HEK293 (cell line): Measurements from ENCODE around the gene ARHGEF26.

Experiments
- CTCF ChIA-PET: fragments of 350-600 bp; formaldehyde crosslinking; extraction: SDS; loops from one replicate; lab custom pipeline; 2021; ENCODE audit warnings: antibody characterized with exemption; lab: Yijun Ruan, JAX
- POLR2A ChIA-PET: fragments of 300-600 bp; formaldehyde crosslinking; extraction: SDS; loops from one replicate; lab custom pipeline; 2020; ENCODE audit warnings: antibody characterized with exemption, inconsistent platforms; lab: Yijun Ruan, JAX
- H3K27ac ChIP-seq: fragments of 200-500 bp; sonication (Bioruptor generic); 2 replicates; pipeline ENCODE4 v1.5.1; 2014; ENCODE audit warnings: low read depth, low read length, control low read depth, inconsistent platforms; ENCODE audit errors: extremely low read depth
- H3K36me3 ChIP-seq, 2 experiments: fragments of 200-500 bp in 1 of 2; sonication (Bioruptor generic) in 1 of 2; 1 replicate in 1 of 2; 2 replicates in 1 of 2; pipeline ENCODE4 v1.5.1; 2014 to 2017; ENCODE audit warnings: inconsistent platforms in 2 of 2, low read length in 2 of 2; ENCODE audit not compliant: control insufficient read depth in 2 of 2, insufficient read depth in 1 of 2
- H3K4me1 ChIP-seq: fragments of 200-500 bp; sonication (Bioruptor generic); 2 replicates; pipeline ENCODE4 v1.5.1; 2014; ENCODE audit warnings: mild to moderate bottlenecking, low read length, inconsistent platforms; ENCODE audit not compliant: control insufficient read depth, insufficient read depth
- H3K4me3 ChIP-seq: 2 replicates; pipeline ENCODE4 v1.5.1; 2011; ENCODE audit warnings: low read depth, mild to moderate bottlenecking, control low read depth, low read length, moderate library complexity
- H3K9me3 ChIP-seq: fragments of 200-500 bp; sonication (Bioruptor generic); 2 replicates; pipeline ENCODE4 v1.5.1; 2014; ENCODE audit warnings: low read depth, low read length, inconsistent platforms; ENCODE audit not compliant: control insufficient read depth, insufficient read depth
- KLF7 ChIP-seq: fragments of 450-650 bp; formaldehyde crosslinking; IDR thresholded peaks from 2 replicates; pipeline ENCODE4 v1.5.1; 2016; ENCODE audit warnings: missing biosample characterization, missing genetic modification characterization, borderline replicate concordance
- PATZ1 ChIP-seq: fragments of 450-650 bp; formaldehyde crosslinking; IDR thresholded peaks from 2 replicates; pipeline ENCODE4 v1.5.1; 2016; ENCODE audit warnings: missing biosample characterization, missing genetic modification characterization
- TCF7L2 ChIP-seq: IDR thresholded peaks from 2 replicates; pipeline ENCODE4 v1.6.1; 2011; ENCODE audit warnings: low read depth, mild to moderate bottlenecking, inconsistent platforms, low read length, moderate library complexity, borderline replicate concordance
- YY2 ChIP-seq: fragments of 450-650 bp; formaldehyde crosslinking; IDR thresholded peaks from 2 replicates; pipeline ENCODE4 v1.5.1; 2016; ENCODE audit warnings: missing biosample characterization, missing genetic modification characterization
- ZEB2 ChIP-seq: fragments of 450-650 bp; formaldehyde crosslinking; IDR thresholded peaks from 2 replicates; pipeline ENCODE4 v1.5.1; 2016; ENCODE audit warnings: missing biosample characterization, missing genetic modification characterization
- ZFP3 ChIP-seq: fragments of 450-650 bp; formaldehyde crosslinking; IDR thresholded peaks from 2 replicates; pipeline ENCODE4 v1.5.1; 2016; ENCODE audit warnings: low read depth, missing biosample characterization, missing genetic modification characterization
- ZNF174 ChIP-seq: fragments of 450-650 bp; formaldehyde crosslinking; IDR thresholded peaks from 2 replicates; pipeline ENCODE4 v1.5.0; 2017; ENCODE audit warnings: missing biosample characterization, mild to moderate bottlenecking, missing genetic modification characterization
- ZNF311 ChIP-seq: fragments of 450-650 bp; formaldehyde crosslinking; IDR thresholded peaks from 2 replicates; pipeline ENCODE4 v1.5.1; 2017; ENCODE audit warnings: missing biosample characterization, missing genetic modification characterization, borderline replicate concordance
- ZNF514 ChIP-seq: fragments of 450-650 bp; formaldehyde crosslinking; IDR thresholded peaks from 2 replicates; pipeline ENCODE4 v1.5.1; 2016; ENCODE audit warnings: missing biosample characterization, missing genetic modification characterization
- ZNF555 ChIP-seq: fragments of 450-650 bp; formaldehyde crosslinking; conservative IDR thresholded peaks from 2 replicates; pipeline ENCODE4 v1.5.1; 2017; ENCODE audit warnings: missing biosample characterization, mild to moderate bottlenecking, missing genetic modification characterization, inconsistent platforms
- ZNF626 ChIP-seq: fragments of 450-650 bp; sonication (Bioruptor Pico); formaldehyde crosslinking; IDR thresholded peaks from 2 replicates; pipeline ENCODE4 v1.5.1; 2018; ENCODE audit warnings: missing biosample characterization, missing genetic modification characterization, inconsistent platforms
- ZNF658 ChIP-seq: fragments of 450-650 bp; formaldehyde crosslinking; IDR thresholded peaks from 2 replicates; pipeline ENCODE4; 2016; ENCODE audit warnings: missing biosample characterization, missing genetic modification characterization
- ZNF664 ChIP-seq: fragments of 450-650 bp; formaldehyde crosslinking; IDR thresholded peaks from 2 replicates; pipeline ENCODE4 v1.5.1; 2016; ENCODE audit warnings: missing biosample characterization, missing genetic modification characterization
- ZNF677 ChIP-seq: fragments of 450-650 bp; IDR thresholded peaks from 2 replicates; pipeline ENCODE4 v1.5.0; 2018; ENCODE audit warnings: missing biosample characterization, mild to moderate bottlenecking, missing genetic modification characterization, moderate library complexity
- ZNF792 ChIP-seq: fragments of 450-650 bp; formaldehyde crosslinking; IDR thresholded peaks from 2 replicates; pipeline ENCODE4 v1.5.1; 2016; ENCODE audit warnings: missing biosample characterization, missing genetic modification characterization
- TF ChIP-seq, protein P1 (sequence below): fragments of 450-650 bp; formaldehyde crosslinking; IDR thresholded peaks from 2 replicates; pipeline ENCODE4 v1.5.1; 2017; ENCODE audit warnings: missing biosample characterization, missing genetic modification characterization
- TF ChIP-seq, protein P2 (sequence below): fragments of 450-650 bp; formaldehyde crosslinking; IDR thresholded peaks from 2 replicates; pipeline ENCODE4 v1.5.1; 2016; ENCODE audit warnings: missing biosample characterization, missing genetic modification characterization
- TF ChIP-seq, protein P3 (sequence below): fragments of 450-650 bp; formaldehyde crosslinking; IDR thresholded peaks from 2 replicates; pipeline ENCODE4 v1.5.1; 2016; ENCODE audit warnings: missing biosample characterization, missing genetic modification characterization
- TF ChIP-seq, protein P4 (sequence below): fragments of 450-650 bp; formaldehyde crosslinking; IDR thresholded peaks from 2 replicates; pipeline ENCODE4 v1.5.1; 2016; ENCODE audit warnings: missing biosample characterization, missing genetic modification characterization
- TF ChIP-seq, protein P5 (sequence below): fragments of 450-650 bp; formaldehyde crosslinking; IDR thresholded peaks from 2 replicates; pipeline ENCODE4 v1.5.1; 2017; ENCODE audit warnings: missing biosample characterization, missing genetic modification characterization

Gene ARHGEF26

GRCh38 chr3:154094051-154094450 lies 27.1 kb upstream of the ARHGEF26 start:
- no peaks in the 10 kb centered on the region for H3K4me1 ChIP-seq
- TF ChIP-seq ZNF664 (tag by site-specific recombination) = no peak
- TF ChIP-seq, protein P1, sequence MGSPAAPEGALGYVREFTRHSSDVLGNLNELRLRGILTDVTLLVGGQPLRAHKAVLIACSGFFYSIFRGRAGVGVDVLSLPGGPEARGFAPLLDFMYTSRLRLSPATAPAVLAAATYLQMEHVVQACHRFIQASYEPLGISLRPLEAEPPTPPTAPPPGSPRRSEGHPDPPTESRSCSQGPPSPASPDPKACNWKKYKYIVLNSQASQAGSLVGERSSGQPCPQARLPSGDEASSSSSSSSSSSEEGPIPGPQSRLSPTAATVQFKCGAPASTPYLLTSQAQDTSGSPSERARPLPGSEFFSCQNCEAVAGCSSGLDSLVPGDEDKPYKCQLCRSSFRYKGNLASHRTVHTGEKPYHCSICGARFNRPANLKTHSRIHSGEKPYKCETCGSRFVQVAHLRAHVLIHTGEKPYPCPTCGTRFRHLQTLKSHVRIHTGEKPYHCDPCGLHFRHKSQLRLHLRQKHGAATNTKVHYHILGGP (tag by site-specific recombination) = no peak
- TF ChIP-seq TCF7L2 = no peak
- TF ChIP-seq ZNF514 (tag by site-specific recombination) = no peak
- TF ChIP-seq ZFP3 = no peak
- no peak for TF ChIP-seq ZNF677 (tag by site-specific recombination)
- TF ChIP-seq ZNF174 (tag by site-specific recombination) = no peak
- no peak for TF ChIP-seq PATZ1 (tag by site-specific recombination)
- TF ChIP-seq ZNF626 (tag by site-specific recombination) = no peak
- TF ChIP-seq ZNF311 (tag by site-specific recombination) = no peak
- TF ChIP-seq, protein P2, sequence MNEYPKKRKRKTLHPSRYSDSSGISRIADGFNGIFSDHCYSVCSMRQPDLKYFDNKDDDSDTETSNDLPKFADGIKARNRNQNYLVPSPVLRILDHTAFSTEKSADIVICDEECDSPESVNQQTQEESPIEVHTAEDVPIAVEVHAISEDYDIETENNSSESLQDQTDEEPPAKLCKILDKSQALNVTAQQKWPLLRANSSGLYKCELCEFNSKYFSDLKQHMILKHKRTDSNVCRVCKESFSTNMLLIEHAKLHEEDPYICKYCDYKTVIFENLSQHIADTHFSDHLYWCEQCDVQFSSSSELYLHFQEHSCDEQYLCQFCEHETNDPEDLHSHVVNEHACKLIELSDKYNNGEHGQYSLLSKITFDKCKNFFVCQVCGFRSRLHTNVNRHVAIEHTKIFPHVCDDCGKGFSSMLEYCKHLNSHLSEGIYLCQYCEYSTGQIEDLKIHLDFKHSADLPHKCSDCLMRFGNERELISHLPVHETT (tag by site-specific recombination) = no peak
- TF ChIP-seq, protein P3, sequence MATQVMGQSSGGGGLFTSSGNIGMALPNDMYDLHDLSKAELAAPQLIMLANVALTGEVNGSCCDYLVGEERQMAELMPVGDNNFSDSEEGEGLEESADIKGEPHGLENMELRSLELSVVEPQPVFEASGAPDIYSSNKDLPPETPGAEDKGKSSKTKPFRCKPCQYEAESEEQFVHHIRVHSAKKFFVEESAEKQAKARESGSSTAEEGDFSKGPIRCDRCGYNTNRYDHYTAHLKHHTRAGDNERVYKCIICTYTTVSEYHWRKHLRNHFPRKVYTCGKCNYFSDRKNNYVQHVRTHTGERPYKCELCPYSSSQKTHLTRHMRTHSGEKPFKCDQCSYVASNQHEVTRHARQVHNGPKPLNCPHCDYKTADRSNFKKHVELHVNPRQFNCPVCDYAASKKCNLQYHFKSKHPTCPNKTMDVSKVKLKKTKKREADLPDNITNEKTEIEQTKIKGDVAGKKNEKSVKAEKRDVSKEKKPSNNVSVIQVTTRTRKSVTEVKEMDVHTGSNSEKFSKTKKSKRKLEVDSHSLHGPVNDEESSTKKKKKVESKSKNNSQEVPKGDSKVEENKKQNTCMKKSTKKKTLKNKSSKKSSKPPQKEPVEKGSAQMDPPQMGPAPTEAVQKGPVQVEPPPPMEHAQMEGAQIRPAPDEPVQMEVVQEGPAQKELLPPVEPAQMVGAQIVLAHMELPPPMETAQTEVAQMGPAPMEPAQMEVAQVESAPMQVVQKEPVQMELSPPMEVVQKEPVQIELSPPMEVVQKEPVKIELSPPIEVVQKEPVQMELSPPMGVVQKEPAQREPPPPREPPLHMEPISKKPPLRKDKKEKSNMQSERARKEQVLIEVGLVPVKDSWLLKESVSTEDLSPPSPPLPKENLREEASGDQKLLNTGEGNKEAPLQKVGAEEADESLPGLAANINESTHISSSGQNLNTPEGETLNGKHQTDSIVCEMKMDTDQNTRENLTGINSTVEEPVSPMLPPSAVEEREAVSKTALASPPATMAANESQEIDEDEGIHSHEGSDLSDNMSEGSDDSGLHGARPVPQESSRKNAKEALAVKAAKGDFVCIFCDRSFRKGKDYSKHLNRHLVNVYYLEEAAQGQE (tag by site-specific recombination) = no peak
- TF ChIP-seq ZNF555 = no peak
- no peak for TF ChIP-seq KLF7 (tag by site-specific recombination)
- no peak for TF ChIP-seq ZEB2 (tag by site-specific recombination)
- TF ChIP-seq YY2 (tag by site-specific recombination) = no peak
- TF ChIP-seq ZNF658 (tag by site-specific recombination) = no peak
- TF ChIP-seq, protein P4, sequence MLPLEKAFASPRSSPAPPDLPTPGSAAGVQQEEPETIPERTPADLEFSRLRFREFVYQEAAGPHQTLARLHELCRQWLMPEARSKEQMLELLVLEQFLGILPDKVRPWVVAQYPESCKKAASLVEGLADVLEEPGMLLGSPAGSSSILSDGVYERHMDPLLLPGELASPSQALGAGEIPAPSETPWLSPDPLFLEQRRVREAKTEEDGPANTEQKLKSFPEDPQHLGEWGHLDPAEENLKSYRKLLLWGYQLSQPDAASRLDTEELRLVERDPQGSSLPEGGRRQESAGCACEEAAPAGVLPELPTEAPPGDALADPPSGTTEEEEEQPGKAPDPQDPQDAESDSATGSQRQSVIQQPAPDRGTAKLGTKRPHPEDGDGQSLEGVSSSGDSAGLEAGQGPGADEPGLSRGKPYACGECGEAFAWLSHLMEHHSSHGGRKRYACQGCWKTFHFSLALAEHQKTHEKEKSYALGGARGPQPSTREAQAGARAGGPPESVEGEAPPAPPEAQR (tag by site-specific recombination) = no peak
- TF ChIP-seq ZNF792 (tag by site-specific recombination) = no peak
- TF ChIP-seq, protein P5, sequence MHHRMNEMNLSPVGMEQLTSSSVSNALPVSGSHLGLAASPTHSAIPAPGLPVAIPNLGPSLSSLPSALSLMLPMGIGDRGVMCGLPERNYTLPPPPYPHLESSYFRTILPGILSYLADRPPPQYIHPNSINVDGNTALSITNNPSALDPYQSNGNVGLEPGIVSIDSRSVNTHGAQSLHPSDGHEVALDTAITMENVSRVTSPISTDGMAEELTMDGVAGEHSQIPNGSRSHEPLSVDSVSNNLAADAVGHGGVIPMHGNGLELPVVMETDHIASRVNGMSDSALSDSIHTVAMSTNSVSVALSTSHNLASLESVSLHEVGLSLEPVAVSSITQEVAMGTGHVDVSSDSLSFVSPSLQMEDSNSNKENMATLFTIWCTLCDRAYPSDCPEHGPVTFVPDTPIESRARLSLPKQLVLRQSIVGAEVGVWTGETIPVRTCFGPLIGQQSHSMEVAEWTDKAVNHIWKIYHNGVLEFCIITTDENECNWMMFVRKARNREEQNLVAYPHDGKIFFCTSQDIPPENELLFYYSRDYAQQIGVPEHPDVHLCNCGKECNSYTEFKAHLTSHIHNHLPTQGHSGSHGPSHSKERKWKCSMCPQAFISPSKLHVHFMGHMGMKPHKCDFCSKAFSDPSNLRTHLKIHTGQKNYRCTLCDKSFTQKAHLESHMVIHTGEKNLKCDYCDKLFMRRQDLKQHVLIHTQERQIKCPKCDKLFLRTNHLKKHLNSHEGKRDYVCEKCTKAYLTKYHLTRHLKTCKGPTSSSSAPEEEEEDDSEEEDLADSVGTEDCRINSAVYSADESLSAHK = no peak
- H3K9me3 ChIP-seq = no peaks in the 10 kb centered on the region
- H3K27ac ChIP-seq = no peak overlapping the region
- POLR2A ChIA-PET = no interaction called here
- no peaks in the 10 kb centered on the region for H3K36me3 ChIP-seq
- CTCF ChIA-PET = interaction anchor here (1.6 kb wide), 1 partner anchor 160 kb away, joined by 5 read pairs; no protein-coding TSS in a partner anchor
- H3K4me3 ChIP-seq = no peak overlapping the region
